Esophagus (tissue), 2 donors: ENCODE results near the gene SLC4A8. TPM values are rescaled to one million over a fixed set of nuclear protein-coding genes. Genes with fewer than 3 reads are reported as not detected.

ENCODE experiments used
- H3K27ac ChIP-seq, 2 donors: one replicate each; pipeline ENCODE4 v1.5.1; 2013; ENCODE audit warnings: low read depth in 2 of 2, mild to moderate bottlenecking in 2 of 2, inconsistent platforms in 1 of 2, low read length in 1 of 2, moderate library complexity in 1 of 2
- H3K27me3 ChIP-seq, 2 donors: one replicate each; pipeline ENCODE4 v1.6.1; 2013; ENCODE audit warnings: low read length in 2 of 2, control low read depth in 1 of 2, mild to moderate bottlenecking in 1 of 2; ENCODE audit not compliant: insufficient read depth in 2 of 2, control insufficient read depth in 1 of 2
- H3K36me3 ChIP-seq, 2 donors: one replicate each; pipeline ENCODE4 v1.6.1; 2013; ENCODE audit warnings: low read length in 1 of 2; ENCODE audit not compliant: control insufficient read depth in 2 of 2, insufficient read depth in 2 of 2
- H3K4me1 ChIP-seq, 2 donors: one replicate each; pipeline ENCODE4 v1.6.1; 2013; ENCODE audit warnings: low read length in 1 of 2; ENCODE audit not compliant: control insufficient read depth in 2 of 2, insufficient read depth in 2 of 2
- H3K4me3 ChIP-seq, 2 donors: one replicate each; pipeline ENCODE4 v1.5.1; 2013; ENCODE audit warnings: low read length in 2 of 2, mild to moderate bottlenecking in 2 of 2, low read depth in 1 of 2, moderate library complexity in 1 of 2
- H3K9me3 ChIP-seq, 2 donors: one replicate each; pipeline ENCODE4 v1.6.1; 2013; ENCODE audit warnings: mild to moderate bottlenecking in 2 of 2, low read depth in 1 of 2, low read length in 1 of 2, moderate library complexity in 1 of 2; ENCODE audit not compliant: control insufficient read depth in 2 of 2, insufficient read depth in 1 of 2
- WGBS, 2 donors: extraction: QIAGEN DNeasy Blood & Tissue Kit; methylation state at CpG; one replicate each; pipeline ENCODE4 v1.1.7; 2013; 5-methylcytosine and 5-hydroxymethylcytosine counted together
- polyA plus RNA-seq, 2 donors: library from polyadenylated mRNA; stranded (reverse); fragments of 200-250 nt; gene quantifications; one replicate each; pipeline ENCODE4 v1.2.3, GENCODE V29; 2013
- donor health status: healthy with polysubstance abuse.
- donor health status: Bipolar disorder and iron deficiency.

SLC4A8 gene
- polyA plus RNA-seq, 2 donors = 0.04 to 0.05 TPM

GRCh38 chr12:51419425-51420193 is 5.0 kb upstream of the SLC4A8 start:
- Histone ChIP-seq H3K27ac (no peak overlapping the region), H3K9me3 (no peaks in the 10 kb centered on the region), H3K4me1 (peaks cover 0 to 2% of the 10 kb centered on the region in 2 donors), H3K27me3 (no peaks in the 10 kb centered on the region), H3K4me3 (no peak overlapping the region), H3K36me3 (no peaks in the 10 kb centered on the region)
- 33 to 34% methylated on average over 11 of the region's 11 CpGs for WGBS, 2 donors

- Histone ChIP-seq H3K9me3 (no peaks in the 10 kb centered on the region), H3K4me3 (no peak overlapping the region), H3K27ac (no peak overlapping the region), H3K27me3 (no peaks in the 10 kb centered on the region), H3K36me3 (no peaks in the 10 kb centered on the region), H3K4me1 (peaks cover 0 to 3% of the 10 kb centered on the region in 2 donors)
- WGBS, 2 donors = 72 to 76% methylated on average over 5 of the region's 5 CpGs
Measured at GRCh38 chr12:51421266-51421884, 3.3 kb upstream of the SLC4A8 start.

- Histone ChIP-seq H3K4me1 (peaks cover 0 to 3% of the 10 kb centered on the region in 2 donors), H3K27me3 (no peaks in the 10 kb centered on the region), H3K4me3 (peak overlapping the region; percentile 37 to 51), H3K9me3 (no peaks in the 10 kb centered on the region), H3K36me3 (no peaks in the 10 kb centered on the region), H3K27ac (no peak overlapping the region)
- WGBS, 2 donors = 21 to 26% methylated on average over 10 of the region's 10 CpGs
Measured at GRCh38 chr12:51424094-51424661, 453 bp upstream of the SLC4A8 start.

GRCh38 chr12:51428256-51428655 is 3.6 kb downstream of the SLC4A8 start:
- Histone ChIP-seq H3K27ac (no peak overlapping the region), H3K4me1 (peaks cover 0 to 3% of the 10 kb centered on the region in 2 donors), H3K4me3 (no peak overlapping the region), H3K9me3 (no peaks in the 10 kb centered on the region), H3K27me3 (peaks cover 0 to 5% of the 10 kb centered on the region in 2 donors), H3K36me3 (no peaks in the 10 kb centered on the region)
- 85 to 91% methylated on average over 4 of the region's 4 CpGs for WGBS, 2 donors

GRCh38 chr12:51429700-51430099 is 5.1 kb downstream of the SLC4A8 start:
- Histone ChIP-seq H3K4me3 (no peak overlapping the region), H3K36me3 (no peaks in the 10 kb centered on the region), H3K9me3 (no peaks in the 10 kb centered on the region), H3K4me1 (peaks cover 0 to under 1% of the 10 kb centered on the region in 2 donors), H3K27me3 (peaks cover 0 to 5% of the 10 kb centered on the region in 2 donors), H3K27ac (no peak overlapping the region)
- WGBS, 2 donors = 97 to 99% methylated on average over 4 of the region's 4 CpGs

GRCh38 chr12:51430196-51430895 is 5.7 kb downstream of the SLC4A8 start:
- Histone ChIP-seq H3K4me3 (no peak overlapping the region), H3K36me3 (no peaks in the 10 kb centered on the region), H3K27me3 (peaks cover 0 to 5% of the 10 kb centered on the region in 2 donors), H3K9me3 (no peaks in the 10 kb centered on the region), H3K27ac (no peak overlapping the region), H3K4me1 (no peaks in the 10 kb centered on the region)
- 54 to 62% methylated on average over 4 of the region's 4 CpGs for WGBS, 2 donors

- no peak overlapping the region for H3K27ac ChIP-seq
- H3K9me3 ChIP-seq = no peaks in the 10 kb centered on the region
- WGBS, 2 donors = 74 to 82% methylated on average over 2 of the region's 2 CpGs
- no peak overlapping the region for H3K4me3 ChIP-seq
- no peaks in the 10 kb centered on the region for H3K4me1 ChIP-seq
- no peaks in the 10 kb centered on the region for H3K36me3 ChIP-seq
- H3K27me3 ChIP-seq = peaks cover 0 to 5% of the 10 kb centered on the region in 2 donors
Measured at GRCh38 chr12:51432921-51433320, 8.3 kb downstream of the SLC4A8 start.

GRCh38 chr12:51434305-51434704 is 9.7 kb downstream of the SLC4A8 start:
- H3K36me3 ChIP-seq = no peaks in the 10 kb centered on the region
- 29% methylated on average over 1 of the region's 1 CpG for WGBS, 2 donors
- no peak overlapping the region for H3K27ac ChIP-seq

GRCh38 chr12:51437431-51437830 is 12.8 kb downstream of the SLC4A8 start:
- no peaks in the 10 kb centered on the region for H3K4me1 ChIP-seq
- WGBS, 2 donors = 65 to 73% methylated on average over 1 of the region's 1 CpG
- H3K36me3 ChIP-seq = no peaks in the 10 kb centered on the region
- no peaks in the 10 kb centered on the region for H3K9me3 ChIP-seq
- H3K27me3 ChIP-seq = no peaks in the 10 kb centered on the region
- no peak overlapping the region for H3K27ac ChIP-seq
- no peak overlapping the region for H3K4me3 ChIP-seq

More at GRCh38 chr12:51434305-51434704, 9.7 kb downstream of the SLC4A8 start:
- no peaks in the 10 kb centered on the region for H3K4me1 ChIP-seq
- no peaks in the 10 kb centered on the region for H3K9me3 ChIP-seq
- H3K4me3 ChIP-seq = no peak overlapping the region
- H3K27me3 ChIP-seq = peaks cover 0 to 5% of the 10 kb centered on the region in 2 donors
